GM21576 (cell line): ENCODE measurements around the gene SLC17A7.
"Not testable (repeated sequence)": the region's sequence is repeated elsewhere in the genome, so short reads cannot be mapped to it uniquely, and the experiment has no call there.

Experiments used
- ATAC-seq: cut with Tn5 transposase; IDR thresholded peaks from one replicate; pipeline ENCODE4 v1.9.1; 2021; ENCODE audit warnings: mild to moderate bottlenecking, moderate library complexity; ENCODE audit not compliant: unreplicated experiment

SLC17A7 gene

GRCh38 chr19:49445997-49446396 is 4.7 kb upstream of the SLC17A7 start:
- ATAC-seq: no peak

- not testable (repeated sequence) for ATAC-seq
These were observed 2.9 kb upstream of the SLC17A7 start for GRCh38 chr19:49444100-49444700.

DNA sequence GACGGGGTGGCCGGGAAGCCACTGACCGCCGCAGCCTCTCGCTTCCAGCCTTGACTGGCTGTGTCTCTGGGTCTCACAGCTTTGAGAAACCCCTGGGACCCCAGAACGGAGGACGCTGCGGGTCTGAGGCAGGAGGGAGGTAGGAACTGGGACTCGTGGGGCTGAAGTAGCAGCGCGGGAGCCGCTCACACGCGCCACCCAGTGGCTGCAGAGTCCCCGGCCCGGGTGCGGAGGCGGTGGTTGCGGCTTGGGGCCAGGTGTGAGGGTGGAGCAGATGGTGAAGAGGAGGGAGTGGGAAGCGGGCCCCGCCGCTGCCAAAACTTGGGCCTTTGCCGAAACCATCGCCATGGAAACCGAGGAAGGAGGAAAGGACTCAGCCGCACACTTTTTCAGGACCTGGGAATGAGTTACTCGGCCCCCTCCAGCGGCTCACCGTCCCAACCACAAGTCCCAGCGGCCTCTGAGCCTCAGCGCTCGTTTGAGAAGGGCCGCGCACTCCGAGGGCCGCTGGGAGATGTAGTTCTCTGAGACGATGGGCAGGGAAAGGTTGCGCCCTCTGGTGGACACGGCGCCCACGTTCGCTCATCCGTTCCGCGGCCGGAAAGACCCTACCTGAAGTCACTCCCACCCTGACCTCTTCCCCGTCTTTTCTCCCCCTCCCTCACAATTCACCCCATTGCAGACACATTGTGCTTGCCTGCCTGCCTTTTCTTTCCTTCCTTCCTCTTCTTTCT is 2.2 kb upstream of the SLC17A7 start:
- peak; percentile 67 for ATAC-seq

DNA sequence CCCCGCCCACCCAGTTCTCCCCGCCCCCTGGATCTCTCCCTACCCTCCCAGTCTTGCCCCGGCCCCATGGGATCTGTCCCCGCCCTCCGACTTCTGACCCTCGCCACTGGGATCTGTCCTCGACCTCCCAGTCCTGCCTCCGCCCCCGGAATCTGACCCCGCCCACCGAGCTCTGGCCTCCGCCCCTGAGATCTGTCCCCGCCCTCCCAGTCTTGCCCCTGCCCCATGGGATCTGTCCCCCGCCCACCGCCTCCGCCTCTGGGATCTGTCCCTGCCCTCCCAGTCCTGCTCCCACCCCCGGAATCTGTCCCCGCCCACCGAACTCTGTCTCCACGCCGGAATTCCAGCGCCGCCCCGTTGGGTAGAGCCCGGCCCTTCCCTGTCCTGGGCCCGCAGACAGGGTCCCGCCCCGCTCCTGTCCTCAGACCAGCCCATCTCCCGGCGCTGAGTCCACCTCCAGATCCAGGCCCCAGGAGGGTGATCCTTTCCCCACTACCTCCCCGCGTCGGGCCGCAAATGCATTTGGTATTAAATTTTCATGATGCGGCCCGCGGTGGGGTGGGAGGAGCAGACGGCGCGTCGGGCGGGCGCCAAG is 1.5 kb upstream of the SLC17A7 start:
- no peak for ATAC-seq

- ATAC-seq: no peak
These were observed 1.0 kb upstream of the SLC17A7 start for GRCh38 chr19:49442354-49442753.

GRCh38 chr19:49441960-49442350 is 628 bp upstream of the SLC17A7 start:
- no peak for ATAC-seq

GRCh38 chr19:49440439-49441209 is 703 bp downstream of the SLC17A7 start:
- ATAC-seq: no peak

- no peak for ATAC-seq
These were observed 1.5 kb downstream of the SLC17A7 start for GRCh38 chr19:49439836-49440235.

DNA sequence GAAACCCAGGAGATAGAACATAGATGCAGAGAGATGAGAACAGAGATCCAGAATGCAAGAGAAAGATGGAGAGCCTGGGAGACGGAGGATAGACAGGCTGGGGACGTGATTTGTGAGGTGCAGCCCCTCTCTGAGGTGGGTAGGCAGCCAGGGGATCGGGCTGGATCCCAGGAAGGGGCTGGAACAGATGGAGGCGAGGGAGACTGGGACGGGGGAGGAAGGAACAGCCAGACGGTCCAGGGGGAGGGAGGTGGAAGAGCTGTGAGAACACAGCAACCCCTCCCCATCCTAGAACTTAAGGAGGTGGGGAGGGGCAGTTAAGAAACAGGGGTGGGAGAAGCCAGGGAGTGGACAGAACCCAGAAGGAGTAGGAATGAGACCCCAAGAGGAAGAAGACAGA is 3.1 kb downstream of the SLC17A7 start:
- no peak for ATAC-seq

GRCh38 chr19:49437231-49437630 is 4.1 kb downstream of the SLC17A7 start:
- no peak for ATAC-seq

GRCh38 chr19:49436381-49437017 is 4.8 kb downstream of the SLC17A7 start:
- ATAC-seq: no peak

DNA sequence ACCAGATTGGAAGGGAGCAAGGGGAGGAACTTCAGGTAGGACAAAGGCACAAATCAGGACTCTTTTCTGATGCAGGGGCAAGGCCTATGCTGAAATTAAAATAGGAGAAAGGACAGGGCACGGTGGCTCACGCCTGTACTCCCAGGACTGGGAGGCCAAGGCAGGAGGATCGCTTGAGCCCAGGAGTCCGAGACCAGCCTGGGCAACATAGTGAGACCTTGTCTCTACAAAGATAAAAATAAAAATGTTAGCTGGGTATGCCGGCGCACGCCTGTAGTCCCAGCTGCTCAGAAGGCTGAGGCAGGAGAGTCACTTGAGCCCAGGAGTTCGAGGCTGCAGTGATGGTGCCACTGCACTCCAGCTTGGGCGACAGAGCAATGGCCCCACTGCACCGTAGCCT is 5.7 kb downstream of the SLC17A7 start:
- ATAC-seq: no peak

DNA sequence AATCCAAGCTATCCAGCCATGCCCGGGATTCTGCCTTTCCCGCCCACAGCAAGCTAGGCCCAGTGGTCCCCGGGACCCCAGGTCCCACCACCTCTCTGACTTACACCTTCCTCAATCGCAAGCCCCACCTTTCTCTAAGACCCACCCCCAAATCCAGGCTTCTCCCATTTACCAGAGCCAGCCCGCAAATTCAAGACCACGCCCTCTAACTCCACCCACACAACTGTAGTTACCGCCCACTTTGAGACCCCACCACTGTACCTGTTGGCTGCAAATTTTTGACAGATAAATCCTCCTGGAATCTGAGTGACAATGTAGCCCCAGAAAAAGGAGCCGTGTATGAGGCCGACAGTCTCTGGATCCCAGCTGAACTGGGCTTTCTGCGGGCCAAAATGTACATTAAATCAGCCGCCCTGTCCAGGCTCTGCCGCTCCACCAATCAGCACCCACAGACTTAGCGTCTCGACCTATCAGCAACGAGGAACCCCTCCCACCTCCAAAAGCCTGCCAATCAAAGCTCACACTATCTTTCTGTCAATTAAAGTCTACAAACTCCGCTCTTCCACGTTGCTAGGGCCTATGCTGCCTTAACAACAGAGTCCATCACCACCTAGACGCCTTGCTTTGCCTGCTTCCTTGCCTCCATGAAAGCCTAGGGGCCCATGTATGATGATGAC is 6.3 kb downstream of the SLC17A7 start:
- ATAC-seq: no peak

DNA sequence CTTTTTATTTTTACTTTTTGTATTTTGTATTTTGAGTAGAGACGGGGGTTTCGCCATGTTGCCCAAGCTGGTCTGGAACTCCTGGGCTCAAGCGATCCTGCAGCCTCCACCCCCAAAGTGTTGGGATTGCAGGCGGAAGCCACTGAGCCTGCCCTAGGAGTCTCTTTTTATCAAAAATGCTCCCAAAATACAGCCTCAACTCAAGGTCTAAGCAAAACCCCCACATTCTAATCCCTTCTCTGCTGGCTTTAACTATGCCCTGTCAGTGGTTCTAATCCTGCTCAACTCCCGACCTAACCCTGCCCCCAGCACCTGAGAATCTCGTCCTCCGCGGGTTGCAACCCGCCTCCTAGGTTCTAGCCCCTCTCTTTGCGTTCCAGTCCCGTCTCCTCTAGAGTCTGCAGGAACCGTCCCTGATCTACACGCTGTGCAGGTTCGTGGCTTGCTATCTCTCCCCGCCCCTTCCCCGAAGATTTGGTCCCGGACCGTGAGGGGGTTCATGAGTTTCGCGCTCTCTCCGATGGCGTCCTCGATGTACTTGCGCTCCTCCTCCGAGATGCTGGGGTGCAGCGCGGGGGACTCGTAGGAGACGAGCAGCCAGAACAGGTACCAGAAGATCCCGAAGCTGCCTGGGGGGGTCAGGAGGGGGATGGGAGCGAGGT is 8.0 kb downstream of the SLC17A7 start:
- ATAC-seq: no peak

DNA sequence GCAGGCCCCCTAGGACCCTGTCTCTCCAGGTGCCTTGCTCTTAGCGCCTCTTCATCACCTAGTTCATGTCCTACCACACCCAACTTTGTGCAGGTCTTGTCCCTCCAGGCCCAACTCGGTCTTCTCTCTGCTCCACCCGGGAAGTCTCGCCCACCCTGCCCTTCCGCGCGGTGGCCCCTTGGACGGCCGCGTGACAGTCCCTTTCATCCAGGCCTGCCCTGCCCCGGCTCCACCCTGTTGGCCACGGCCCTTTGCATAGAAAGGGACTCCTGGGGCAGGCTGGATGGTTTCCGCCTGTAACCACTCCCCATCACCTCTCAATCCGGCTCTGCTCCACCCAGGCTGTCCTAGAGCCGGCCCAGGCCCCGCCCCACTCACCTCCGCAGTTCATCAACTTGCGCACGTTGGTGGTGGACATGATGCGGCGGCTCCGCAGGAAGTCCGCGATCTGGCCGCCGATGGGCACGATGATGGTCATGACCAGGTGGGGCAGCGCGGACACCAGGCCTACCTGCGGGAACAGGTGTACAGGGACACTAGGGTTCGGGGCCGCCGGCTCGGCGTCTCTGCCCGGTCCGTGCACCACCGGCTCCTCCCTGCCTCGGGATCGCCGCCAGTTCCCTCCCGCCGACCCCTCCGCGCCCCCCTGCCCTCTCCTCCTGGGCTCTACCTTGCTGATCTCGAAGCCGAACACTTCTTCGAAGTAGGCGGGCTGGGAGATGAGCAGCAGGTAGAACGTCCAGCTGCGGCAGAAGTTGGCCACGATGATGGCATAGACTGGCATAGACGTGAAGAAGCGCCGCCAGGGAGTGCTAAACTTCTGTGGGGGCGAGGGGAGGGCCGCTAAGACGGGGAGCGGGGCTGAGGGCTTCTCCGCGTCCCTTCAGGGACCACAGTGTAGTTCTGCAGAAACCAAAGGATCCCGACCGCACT is 8.9 kb downstream of the SLC17A7 start:
- no peak for ATAC-seq

DNA sequence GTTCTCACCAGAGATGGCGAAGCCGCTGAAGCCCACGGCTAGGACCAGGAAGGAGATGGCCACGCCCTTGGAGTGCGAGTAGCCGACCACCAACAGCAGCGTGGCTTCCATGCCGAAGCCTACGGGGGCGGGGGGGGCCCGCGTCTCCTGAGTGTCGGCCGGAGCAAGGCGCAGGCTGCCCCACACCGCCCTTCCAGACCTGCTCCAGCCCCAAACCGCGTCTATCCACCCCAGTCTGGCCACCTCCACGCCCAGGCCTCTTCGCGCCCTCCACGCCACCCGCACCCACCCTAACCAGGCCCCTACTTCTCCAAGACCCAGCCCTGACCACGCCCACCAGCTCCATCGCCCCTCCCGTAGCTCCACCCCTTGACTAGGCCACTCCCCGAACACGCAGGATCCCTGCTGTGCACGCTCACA is 10.0 kb downstream of the SLC17A7 start:
- ATAC-seq: no peak

DNA sequence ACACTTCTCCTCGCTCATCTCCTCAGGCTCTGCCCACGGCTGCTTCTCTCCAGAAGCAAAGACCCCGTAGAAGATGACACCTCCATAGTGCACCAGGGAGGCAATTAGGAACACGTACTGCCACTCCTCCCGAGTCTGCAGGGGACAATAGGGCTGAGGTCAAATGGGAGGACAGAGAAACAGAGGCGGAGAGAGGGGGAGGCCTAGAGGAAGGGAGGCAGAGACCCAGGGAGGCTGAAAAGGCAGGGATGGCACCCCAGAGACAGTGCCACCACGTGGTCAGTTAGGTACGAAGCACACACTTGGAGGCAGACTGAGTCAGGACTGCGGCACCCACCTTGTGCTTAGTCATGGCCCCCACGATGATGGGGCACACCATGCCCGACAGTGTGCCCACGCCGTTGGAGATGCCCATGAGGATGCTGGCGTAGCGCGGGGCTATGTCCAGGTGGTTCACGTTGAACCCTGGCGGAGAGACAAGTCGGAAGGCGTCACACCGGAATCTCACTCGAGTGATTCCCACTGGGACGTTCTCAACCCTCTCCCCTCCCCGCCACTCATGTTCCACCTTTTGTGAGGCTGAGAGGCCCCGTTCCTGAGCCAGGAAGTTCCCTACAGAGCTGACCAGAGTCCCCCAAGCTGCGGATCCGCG is 10.5 kb downstream of the SLC17A7 start:
- ATAC-seq: no peak

- ATAC-seq: no peak
These were observed 11.1 kb downstream of the SLC17A7 start for GRCh38 chr19:49430172-49430677.
